Astrocyte of the spinal cord (primary cell): ENCODE data around the gene AP2M1.

Source experiments
- DNase-seq: peaks from one replicate; pipeline ENCODE4 v3.0.0; 2011; ENCODE audit warnings: low read depth, low spot score
- H3K4me3 ChIP-seq: 2 replicates; pipeline ENCODE4 v1.5.1; 2011; ENCODE audit warnings: low read depth, mild to moderate bottlenecking, low read length, moderate library complexity
- in situ Hi-C: cut with HindIII; loops from 2 replicates; pipeline ENCODE4 v1.10.0; 2017; ENCODE audit warnings: low sequenced_read_pairs
- TF ChIP-seq, protein P1 (sequence below): IDR thresholded peaks from 2 replicates; pipeline ENCODE4 v1.5.1; 2012; ENCODE audit warnings: low read depth, mild to moderate bottlenecking, low read length, inconsistent platforms

Gene AP2M1

DNA sequence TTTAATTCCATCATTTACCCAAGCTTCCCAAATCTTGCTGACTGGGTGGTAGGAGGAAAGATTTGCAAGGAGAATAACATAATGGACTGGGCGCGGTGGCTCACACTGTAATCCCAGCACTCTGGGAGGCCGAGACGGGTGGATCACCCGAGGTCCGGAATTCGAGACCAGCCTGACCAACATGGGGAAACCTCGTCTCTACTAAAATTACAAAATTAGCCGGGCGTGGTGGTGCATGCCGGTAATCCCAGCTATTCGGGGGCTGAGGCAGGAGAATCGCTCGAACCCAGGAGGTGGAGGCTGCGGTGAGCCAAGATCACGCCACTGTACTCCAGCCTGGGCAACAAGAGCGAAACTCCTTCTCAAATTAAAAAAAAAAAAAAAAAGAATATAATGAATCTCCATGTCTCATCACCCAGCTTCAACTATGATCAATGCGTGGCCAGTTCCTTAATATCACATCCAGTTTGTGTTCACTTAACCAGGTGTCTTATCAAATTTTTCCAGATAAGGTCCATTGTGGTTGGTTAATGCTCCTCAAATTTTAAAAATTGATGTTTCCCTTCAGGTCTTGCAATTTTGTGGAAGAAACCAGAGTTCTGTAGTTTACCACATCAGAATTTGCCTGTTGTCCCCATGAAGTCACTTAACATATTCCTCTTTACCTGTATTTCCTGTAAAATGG, 10.0 kb downstream of the AP2M1 start:
- no peak overlapping the region for H3K4me3 ChIP-seq
- in situ Hi-C loops: no loop called here
- no peak for DNase-seq
- TF ChIP-seq, protein P1, sequence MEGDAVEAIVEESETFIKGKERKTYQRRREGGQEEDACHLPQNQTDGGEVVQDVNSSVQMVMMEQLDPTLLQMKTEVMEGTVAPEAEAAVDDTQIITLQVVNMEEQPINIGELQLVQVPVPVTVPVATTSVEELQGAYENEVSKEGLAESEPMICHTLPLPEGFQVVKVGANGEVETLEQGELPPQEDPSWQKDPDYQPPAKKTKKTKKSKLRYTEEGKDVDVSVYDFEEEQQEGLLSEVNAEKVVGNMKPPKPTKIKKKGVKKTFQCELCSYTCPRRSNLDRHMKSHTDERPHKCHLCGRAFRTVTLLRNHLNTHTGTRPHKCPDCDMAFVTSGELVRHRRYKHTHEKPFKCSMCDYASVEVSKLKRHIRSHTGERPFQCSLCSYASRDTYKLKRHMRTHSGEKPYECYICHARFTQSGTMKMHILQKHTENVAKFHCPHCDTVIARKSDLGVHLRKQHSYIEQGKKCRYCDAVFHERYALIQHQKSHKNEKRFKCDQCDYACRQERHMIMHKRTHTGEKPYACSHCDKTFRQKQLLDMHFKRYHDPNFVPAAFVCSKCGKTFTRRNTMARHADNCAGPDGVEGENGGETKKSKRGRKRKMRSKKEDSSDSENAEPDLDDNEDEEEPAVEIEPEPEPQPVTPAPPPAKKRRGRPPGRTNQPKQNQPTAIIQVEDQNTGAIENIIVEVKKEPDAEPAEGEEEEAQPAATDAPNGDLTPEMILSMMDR: no peak

DNA sequence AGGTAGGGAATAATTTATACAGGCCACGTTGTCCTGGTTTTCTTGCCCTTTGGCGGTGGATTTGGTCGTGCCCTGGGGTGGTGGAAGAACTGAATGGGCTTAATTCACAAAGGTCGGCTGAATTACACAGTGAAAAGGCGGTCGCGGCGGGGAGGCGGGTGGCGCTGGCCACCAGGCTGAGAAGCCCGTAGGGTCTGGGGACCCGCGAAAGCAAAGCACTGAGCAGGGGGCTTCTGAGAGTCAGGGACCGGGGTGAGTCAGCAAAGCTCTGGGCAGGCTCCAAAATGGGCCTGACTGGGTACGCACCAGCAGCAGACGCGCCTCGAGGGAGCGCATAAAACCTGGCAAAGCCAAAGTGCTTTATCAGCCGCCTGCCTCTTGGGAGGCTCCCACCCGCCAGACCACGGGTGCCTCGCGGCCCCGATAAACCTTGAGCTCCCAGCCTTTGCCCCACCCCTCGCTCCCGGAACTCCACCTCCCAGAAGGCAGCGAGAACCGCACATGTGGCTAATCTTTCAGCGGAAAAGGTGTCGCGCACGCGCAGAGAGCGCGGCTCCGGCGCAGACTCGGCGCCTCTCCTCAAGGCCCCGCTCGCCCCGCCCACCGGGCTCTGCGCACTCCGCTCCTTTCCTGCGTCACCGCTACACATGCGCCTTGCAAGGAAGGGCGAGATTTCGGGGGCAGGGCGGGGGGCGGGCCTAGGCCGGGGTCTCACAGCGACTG, 11.0 kb downstream of the AP2M1 start:
- peak overlapping the region; percentile 98 for H3K4me3 ChIP-seq
- TF ChIP-seq, protein P1: no peak
- peak; percentile 99 for DNase-seq
- in situ Hi-C loops: no loop called here

DNA sequence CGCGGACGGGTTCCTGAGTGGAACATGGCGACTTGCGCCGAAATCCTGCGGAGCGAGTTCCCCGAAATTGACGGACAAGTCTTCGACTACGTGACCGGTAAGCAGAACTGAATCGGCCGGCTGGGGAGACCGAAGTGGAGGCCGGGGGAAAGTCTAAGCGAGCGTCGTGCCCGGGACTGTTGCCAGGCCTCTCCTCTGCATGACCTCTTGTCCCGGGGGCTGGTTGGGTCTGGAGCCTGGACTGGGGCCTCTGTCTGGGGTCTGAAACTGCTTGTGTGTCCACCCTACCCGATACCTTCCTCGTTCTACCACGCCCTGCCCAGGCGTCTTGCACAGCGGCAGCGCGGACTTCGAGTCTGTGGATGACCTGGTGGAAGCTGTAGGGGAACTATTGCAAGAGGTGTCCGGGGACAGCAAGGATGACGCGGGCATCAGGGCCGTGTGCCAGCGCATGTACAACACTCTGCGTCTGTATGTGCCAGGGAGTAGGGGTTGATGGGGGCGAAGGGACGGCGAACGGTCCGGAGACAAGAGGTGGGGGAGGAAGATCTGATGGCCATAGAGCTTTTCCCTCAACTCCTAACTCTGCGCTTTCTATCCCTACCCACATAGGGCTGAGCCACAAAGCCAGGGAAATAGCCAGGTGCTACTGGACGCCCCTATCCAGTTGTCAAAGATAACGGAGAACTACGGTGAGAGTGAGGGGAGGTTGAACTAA, 11.7 kb downstream of the AP2M1 start, which contains the start of gene ABCF3:
Gene ABCF3, plus strand, starts transcription at position 16 of the 718 bp plus-strand sequence. Its CDS starts 9 bp downstream, at position 25.
- no peak for DNase-seq
- in situ Hi-C loops: no loop called here
- TF ChIP-seq, protein P1: no peak
- peak within 1 kb of the TSS; percentile 98 for H3K4me3 ChIP-seq

DNA sequence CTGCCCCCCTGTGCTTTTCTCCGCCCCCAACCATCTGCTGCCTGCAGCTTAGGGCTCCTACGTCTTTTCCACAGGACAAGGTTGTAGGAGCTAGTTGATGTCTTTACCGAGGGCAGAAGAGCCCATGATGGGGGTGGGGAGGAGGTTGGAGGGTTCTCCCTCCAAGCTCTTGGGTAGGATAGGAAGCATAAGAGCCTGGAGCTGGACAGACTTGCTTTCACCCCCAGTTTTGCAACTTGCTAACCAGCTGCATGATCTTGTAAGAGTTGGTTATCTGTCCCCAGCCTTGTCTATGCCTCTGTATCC, 12.2 kb downstream of the AP2M1 start:
- in situ Hi-C loops: no loop called here
- TF ChIP-seq, protein P1: no peak
- DNase-seq: no peak
- peak overlapping the region; percentile 98 for H3K4me3 ChIP-seq

DNA sequence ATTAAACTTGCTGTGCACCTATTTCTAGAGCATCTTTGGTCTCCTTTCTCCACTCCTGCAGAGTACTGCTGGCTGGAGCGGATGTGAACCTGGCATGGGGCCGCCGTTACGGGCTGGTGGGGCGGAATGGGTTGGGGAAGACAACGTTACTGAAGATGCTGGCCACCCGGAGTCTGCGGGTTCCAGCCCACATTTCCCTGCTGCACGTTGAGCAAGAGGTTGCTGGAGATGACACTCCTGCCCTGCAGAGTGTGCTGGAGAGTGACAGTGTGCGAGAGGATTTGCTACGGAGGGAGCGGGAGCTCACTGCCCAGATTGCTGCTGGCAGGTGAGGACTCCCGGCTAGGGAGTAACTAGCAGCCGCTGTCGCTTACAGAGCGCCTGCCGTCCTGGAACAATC, 13.4 kb downstream of the AP2M1 start:
- in situ Hi-C loops: no loop called here
- TF ChIP-seq, protein P1: no peak
- no peak overlapping the region for H3K4me3 ChIP-seq
- no peak for DNase-seq

DNA sequence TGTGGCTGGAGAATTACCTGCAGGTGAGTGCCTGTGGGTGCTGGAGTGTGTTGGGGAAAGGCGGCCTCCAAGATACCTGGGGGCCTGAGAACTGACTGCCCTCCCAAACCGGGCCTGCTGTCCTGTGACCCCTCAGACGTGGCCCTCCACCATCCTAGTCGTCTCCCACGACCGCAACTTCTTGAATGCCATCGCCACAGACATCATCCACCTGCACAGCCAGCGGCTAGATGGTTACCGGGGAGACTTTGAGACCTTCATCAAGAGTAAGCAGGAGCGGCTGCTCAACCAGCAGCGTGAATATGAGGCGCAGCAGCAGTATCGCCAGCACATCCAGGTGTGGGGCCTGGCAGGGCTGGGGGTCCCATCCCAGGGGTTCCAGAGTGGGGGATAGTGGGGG, 14.8 kb downstream of the AP2M1 start:
- no peak for DNase-seq
- in situ Hi-C loops: no loop called here
- TF ChIP-seq, protein P1: no peak
- H3K4me3 ChIP-seq: no peak overlapping the region
